HL-60 (cell line): ENCODE results near the gene SNX10.

ENCODE experiments used
- DNase-seq, 2 experiments: peaks; one replicate each; pipeline ENCODE4 v3.0.0-alpha.2; 2010 to 2020; ENCODE audit warnings: low read depth in 1 of 2, low spot score in 1 of 2
- H3K27ac ChIP-seq: fragments of 250-450 bp; sonication (Bioruptor Pico); replicated peaks from 2 replicates; pipeline ENCODE4 v1.5.1; 2020; ENCODE audit warnings: mild to moderate bottlenecking, moderate library complexity
- H3K27me3 ChIP-seq: fragments of 250-450 bp; sonication (Bioruptor Pico); 2 replicates; pipeline ENCODE4 v1.5.1; 2021; ENCODE audit warnings: mild to moderate bottlenecking, moderate library complexity; ENCODE audit not compliant: insufficient read depth, poor library complexity, severe bottlenecking
- H3K4me3 ChIP-seq: replicated peaks from 2 replicates; pipeline ENCODE4 v1.5.1; 2011; ENCODE audit warnings: mild to moderate bottlenecking, control low read depth, low read length; ENCODE audit not compliant: insufficient read depth
- GABPA ChIP-seq: IDR thresholded peaks from 2 replicates; pipeline ENCODE4 v1.6.1; 2012; ENCODE audit warnings: low read depth
- POLR2AphosphoS5 ChIP-seq: IDR thresholded peaks from 2 replicates; pipeline ENCODE4 v1.6.1; 2012; ENCODE audit warnings: low read depth
- SPI1 ChIP-seq: IDR thresholded peaks from 2 replicates; pipeline ENCODE4 v1.6.1; 2012; ENCODE audit warnings: low read depth, mild to moderate bottlenecking, borderline replicate concordance
- TF ChIP-seq, protein P1 (sequence below): IDR thresholded peaks from 2 replicates; pipeline ENCODE4 v1.6.1; 2012; ENCODE audit warnings: low read depth; ENCODE audit not compliant: insufficient replicate concordance
- TF ChIP-seq, protein P2 (sequence below): IDR thresholded peaks from one replicate; pipeline ENCODE4 v1.5.1; 2011; ENCODE audit warnings: low read length, control low read depth, inconsistent platforms; ENCODE audit not compliant: insufficient read depth

The SNX10 gene

DNA sequence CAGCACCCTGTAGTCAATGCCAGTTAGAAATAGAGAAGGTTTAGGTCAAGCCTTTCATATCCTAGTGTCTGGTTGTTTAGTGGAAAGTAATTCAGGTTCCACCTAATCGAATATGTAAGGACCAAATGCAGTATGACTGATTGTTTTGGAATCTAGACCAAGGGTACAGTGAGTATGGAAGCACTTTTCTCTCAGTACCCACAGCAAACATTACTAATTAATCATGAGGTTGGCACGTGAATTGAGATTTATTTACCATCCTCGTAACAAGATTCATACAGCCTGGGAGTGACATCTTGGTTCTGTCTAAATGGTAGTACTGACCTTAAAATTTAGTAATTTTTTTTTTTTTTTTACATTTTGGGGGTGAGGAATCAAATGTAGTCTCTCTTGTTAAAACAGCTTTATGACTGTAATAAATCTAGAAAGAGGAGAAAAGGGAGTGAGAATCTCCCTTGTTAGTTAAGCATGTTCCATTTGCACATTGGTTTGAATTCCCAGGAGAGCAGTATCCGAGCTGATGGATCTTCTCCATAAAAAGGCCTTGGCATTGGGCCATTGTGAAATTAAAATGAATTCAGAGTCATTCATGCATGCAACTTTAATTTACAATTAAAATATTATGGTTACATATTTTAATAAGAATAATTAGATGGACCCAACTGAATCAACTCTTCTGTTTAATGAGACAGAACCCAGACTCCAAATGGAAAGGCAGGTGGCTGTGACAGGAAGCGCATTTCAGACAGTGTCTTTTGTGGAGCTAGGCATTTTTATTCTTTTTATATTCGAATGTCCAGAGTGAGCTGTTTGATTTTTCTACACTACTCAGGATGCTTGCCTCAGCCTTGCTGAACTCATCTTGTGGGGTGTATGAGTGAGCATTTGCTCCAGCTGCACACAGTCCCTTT lies 57.6 kb downstream of the SNX10 start:
- TF ChIP-seq GABPA (no peak), POLR2AphosphoS5 (no peak), SPI1 (no peak)
- TF ChIP-seq, protein P1, sequence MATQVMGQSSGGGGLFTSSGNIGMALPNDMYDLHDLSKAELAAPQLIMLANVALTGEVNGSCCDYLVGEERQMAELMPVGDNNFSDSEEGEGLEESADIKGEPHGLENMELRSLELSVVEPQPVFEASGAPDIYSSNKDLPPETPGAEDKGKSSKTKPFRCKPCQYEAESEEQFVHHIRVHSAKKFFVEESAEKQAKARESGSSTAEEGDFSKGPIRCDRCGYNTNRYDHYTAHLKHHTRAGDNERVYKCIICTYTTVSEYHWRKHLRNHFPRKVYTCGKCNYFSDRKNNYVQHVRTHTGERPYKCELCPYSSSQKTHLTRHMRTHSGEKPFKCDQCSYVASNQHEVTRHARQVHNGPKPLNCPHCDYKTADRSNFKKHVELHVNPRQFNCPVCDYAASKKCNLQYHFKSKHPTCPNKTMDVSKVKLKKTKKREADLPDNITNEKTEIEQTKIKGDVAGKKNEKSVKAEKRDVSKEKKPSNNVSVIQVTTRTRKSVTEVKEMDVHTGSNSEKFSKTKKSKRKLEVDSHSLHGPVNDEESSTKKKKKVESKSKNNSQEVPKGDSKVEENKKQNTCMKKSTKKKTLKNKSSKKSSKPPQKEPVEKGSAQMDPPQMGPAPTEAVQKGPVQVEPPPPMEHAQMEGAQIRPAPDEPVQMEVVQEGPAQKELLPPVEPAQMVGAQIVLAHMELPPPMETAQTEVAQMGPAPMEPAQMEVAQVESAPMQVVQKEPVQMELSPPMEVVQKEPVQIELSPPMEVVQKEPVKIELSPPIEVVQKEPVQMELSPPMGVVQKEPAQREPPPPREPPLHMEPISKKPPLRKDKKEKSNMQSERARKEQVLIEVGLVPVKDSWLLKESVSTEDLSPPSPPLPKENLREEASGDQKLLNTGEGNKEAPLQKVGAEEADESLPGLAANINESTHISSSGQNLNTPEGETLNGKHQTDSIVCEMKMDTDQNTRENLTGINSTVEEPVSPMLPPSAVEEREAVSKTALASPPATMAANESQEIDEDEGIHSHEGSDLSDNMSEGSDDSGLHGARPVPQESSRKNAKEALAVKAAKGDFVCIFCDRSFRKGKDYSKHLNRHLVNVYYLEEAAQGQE, result no peak
- TF ChIP-seq, protein P2, sequence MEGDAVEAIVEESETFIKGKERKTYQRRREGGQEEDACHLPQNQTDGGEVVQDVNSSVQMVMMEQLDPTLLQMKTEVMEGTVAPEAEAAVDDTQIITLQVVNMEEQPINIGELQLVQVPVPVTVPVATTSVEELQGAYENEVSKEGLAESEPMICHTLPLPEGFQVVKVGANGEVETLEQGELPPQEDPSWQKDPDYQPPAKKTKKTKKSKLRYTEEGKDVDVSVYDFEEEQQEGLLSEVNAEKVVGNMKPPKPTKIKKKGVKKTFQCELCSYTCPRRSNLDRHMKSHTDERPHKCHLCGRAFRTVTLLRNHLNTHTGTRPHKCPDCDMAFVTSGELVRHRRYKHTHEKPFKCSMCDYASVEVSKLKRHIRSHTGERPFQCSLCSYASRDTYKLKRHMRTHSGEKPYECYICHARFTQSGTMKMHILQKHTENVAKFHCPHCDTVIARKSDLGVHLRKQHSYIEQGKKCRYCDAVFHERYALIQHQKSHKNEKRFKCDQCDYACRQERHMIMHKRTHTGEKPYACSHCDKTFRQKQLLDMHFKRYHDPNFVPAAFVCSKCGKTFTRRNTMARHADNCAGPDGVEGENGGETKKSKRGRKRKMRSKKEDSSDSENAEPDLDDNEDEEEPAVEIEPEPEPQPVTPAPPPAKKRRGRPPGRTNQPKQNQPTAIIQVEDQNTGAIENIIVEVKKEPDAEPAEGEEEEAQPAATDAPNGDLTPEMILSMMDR, result no peak
- Histone ChIP-seq H3K27ac (no peak overlapping the region), H3K4me3 (no peak overlapping the region), H3K27me3 (no peaks in the 10 kb centered on the region)
- no peak for DNase-seq

DNA sequence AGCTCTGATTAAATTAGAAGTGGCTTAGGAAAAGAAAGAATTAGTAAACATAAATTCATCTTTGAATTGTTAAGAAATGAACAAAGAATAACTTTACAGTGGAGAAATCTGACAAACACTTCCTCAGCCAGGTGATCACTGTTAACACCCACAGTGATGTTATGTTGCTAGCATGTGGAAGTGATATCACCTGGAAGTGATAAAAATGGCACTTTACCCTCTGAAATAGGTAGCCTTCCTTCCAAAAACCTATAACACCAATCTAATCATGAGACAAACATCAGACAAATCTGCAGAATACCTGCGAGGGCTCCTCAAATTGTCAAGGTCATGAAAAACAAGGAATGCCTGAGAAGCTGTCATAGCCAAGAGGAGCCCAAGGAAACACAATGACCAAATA lies 59.5 kb downstream of the SNX10 start:
- Histone ChIP-seq H3K4me3 (no peak overlapping the region), H3K27ac (no peak overlapping the region), H3K27me3 (no peaks in the 10 kb centered on the region)
- TF ChIP-seq, protein P1, result no peak
- TF ChIP-seq, protein P2, result no peak
- TF ChIP-seq POLR2AphosphoS5 (no peak), SPI1 (no peak), GABPA (no peak)
- DNase-seq, result no peak

DNA sequence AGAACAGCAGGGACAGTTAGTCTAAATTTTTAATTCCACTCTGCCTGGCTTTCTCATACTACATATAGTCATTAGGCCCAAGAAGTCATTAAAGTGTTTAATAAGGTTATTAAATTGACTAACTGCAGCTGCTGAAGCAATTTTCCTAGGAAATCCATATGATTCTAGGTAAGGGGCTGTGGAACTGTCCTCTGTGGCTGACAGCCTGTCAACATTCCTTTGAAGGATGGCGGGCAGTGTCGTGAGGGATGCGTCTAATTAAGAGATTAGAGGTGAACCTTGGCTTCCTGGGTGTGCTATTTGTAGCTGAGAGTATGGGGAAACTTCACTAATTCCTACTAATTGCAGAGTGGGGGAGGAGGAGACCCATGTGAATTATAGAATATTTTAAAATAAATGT lies 64.6 kb downstream of the SNX10 start:
- Histone ChIP-seq H3K4me3 (no peak overlapping the region), H3K27ac (no peak overlapping the region), H3K27me3 (no peaks in the 10 kb centered on the region)
- DNase-seq, result no peak
- TF ChIP-seq POLR2AphosphoS5, result no peak
- TF ChIP-seq, protein P1, result no peak
- TF ChIP-seq GABPA, result no peak
- no peak for TF ChIP-seq SPI1
- TF ChIP-seq, protein P2, result no peak
